NCI-H187 treated with DMSO at 0.1 percent for 48 hours (cell line): Measurements from ENCODE around the gene CACNA1H.
"Not testable (repeated sequence)": the region's sequence is repeated elsewhere in the genome, so short reads cannot be mapped to it uniquely, and the experiment has no call there.

ENCODE experiments used
- DNase-seq: peaks from one replicate; lab custom pipeline; 2025; lab: John Stamatoyannopoulos, UW

The CACNA1H gene

DNA sequence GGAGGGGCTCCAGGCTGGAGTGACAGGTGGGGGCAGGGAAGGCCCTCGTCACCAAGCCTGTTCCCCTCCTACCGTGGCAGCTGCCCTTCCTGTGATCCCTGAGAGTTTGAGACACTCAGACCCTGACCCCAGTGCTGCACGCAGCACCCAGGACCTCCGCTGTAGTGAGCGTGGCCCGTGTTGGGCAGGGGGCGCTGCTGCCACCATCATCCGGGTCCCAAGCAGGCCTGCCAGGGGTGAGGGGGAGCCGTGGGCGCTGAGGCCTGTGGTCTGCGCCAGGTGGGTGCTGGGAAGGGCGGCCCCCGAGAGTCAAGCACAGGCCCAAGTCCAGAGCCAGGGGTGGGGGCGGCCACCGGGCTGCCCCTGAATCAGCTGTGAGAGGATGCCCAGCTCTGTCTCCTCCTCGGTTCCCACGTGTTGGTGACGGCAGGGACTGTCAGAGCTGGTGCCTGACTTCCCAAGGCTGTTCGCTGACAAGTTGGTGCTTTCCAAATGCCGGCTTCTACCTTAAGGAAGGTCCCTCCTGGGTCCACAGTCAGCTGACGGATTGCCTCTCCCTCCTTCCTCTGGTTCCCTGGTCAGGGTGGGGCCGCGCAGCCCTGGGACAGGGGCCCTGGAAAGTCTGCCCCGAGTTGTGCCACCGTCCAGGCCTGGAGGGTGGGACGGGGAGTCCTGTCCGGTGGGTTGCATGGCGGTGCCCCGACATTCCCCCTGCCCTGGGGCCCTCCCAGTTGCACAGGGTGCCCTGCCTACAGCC lies 41.1 kb downstream of the CACNA1H start:
- DNase-seq = no peak

DNA sequence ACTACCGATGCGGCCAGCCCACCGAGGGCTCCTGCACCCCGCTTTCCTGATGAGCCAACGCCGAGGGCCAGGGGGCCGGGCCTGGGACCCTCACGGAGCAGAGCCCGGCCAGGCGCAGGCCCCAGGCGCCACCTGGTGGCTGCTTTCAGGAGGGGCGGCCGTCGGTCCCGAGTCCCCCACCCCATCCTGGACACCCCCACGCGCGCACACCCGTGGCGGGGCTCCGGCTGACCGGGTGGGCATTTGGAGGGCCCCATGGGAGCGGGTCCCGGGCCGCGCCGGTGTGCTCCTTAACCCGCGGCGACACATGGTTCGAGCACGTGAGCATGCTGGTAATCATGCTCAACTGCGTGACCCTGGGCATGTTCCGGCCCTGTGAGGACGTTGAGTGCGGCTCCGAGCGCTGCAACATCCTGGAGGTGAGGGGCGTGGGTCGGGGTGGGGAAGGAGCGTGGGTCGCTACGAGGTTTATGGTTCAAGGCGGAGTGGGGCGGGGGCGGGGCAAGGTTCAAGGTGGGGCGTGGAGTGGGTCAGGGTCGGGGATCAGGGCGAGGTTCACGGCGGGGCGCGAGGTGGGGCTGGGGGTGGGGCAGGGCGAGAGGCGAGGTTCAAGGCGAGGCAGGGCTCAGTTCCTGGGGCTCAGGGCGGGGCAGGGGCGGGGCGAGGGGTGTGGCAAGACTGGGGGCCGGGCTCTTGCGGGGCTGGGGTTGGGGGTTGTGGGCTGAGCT lies 41.9 kb downstream of the CACNA1H start:
- no peak for DNase-seq

DNA sequence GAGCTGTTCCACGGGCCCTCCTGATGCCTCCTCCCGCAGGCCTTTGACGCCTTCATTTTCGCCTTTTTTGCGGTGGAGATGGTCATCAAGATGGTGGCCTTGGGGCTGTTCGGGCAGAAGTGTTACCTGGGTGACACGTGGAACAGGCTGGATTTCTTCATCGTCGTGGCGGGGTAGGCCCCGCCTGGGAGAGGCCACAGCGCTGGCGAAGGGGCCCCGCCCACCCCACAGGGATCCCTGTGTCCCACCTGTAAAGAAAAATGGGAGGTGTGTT lies 42.4 kb downstream of the CACNA1H start:
- DNase-seq = no peak

GRCh38 chr16:1196494-1196893 lies 43.6 kb downstream of the CACNA1H start:
- DNase-seq = no peak

GRCh38 chr16:1197237-1197866 lies 44.4 kb downstream of the CACNA1H start:
- peak; percentile 57 for DNase-seq

- DNase-seq = no peak
Observed at GRCh38 chr16:1198194-1198593, 45.3 kb downstream of the CACNA1H start.

- DNase-seq = not testable (repeated sequence)
Observed at GRCh38 chr16:1198671-1199346, 45.9 kb downstream of the CACNA1H start.

DNA sequence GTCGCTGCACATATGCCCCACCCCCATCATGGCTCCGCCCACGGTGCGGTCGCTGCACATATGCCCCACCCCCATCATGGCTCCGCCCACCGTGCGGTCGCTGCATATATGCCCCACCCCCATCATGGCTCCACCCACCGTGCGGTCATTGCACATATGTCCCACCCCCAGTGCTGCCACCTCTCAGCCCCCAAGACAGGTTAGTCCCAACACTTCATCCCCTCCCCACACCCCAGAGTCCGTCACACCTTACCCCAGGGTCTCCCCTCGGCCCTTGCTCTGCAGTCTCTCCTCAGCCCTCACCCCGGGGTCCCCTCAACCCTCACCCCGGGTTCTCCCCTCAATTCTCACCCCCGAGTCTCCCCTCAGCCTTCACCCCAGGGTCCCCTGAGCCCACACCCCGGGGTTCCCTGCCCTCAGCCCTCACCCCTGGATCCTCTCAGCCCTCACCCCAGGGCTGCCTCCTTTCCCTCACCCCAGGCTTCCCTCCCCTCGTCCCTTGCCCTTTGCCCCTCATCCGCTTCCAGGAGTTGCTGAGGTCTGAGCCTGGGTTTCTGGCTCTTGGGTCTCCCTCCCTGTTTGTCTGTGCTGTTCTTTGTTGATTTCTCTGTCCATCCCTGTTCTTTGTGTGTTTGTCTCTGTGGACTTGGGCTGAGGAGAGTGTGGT lies 46.6 kb downstream of the CACNA1H start:
- no peak for DNase-seq

DNA sequence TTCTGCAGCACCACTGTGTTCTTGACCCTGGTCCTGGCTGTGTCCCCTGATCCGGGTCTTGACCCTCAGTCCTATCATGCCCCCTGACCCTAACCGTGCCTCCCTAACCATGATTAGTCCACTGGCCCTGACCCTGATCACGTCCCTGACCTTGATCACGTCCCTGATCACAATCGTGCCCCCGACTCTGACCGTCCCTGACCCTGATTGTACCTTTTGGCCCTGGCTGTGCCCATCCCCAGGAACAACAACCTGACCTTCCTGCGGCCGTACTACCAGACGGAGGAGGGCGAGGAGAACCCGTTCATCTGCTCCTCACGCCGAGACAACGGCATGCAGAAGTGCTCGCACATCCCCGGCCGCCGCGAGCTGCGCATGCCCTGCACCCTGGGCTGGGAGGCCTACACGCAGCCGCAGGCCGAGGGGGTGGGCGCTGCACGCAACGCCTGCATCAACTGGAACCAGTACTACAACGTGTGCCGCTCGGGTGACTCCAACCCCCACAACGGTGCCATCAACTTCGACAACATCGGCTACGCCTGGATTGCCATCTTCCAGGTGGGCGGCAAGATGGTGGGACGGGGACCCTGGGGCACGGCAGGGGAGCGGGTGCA lies 47.2 kb downstream of the CACNA1H start:
- DNase-seq = no peak

- DNase-seq = no peak
Observed at GRCh38 chr16:1201444-1201843, 48.5 kb downstream of the CACNA1H start.

GRCh38 chr16:1202274-1202673 lies 49.4 kb downstream of the CACNA1H start:
- DNase-seq = no peak

DNA sequence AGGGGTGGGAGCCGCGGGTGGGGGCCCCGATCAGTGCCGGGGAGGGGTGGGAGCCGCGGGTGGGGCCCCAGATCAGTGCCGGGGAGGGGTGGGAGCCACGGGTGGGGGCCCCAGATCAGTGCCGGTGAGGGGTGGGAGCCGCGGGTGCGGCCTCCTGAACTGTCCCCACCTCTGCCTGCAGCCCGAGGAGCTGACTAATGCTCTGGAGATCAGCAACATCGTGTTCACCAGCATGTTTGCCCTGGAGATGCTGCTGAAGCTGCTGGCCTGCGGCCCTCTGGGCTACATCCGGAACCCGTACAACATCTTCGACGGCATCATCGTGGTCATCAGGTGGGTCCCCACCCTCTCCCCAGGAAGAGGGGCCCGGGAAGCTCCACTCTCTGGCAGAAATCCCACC lies 52.0 kb downstream of the CACNA1H start:
- DNase-seq = no peak

DNA sequence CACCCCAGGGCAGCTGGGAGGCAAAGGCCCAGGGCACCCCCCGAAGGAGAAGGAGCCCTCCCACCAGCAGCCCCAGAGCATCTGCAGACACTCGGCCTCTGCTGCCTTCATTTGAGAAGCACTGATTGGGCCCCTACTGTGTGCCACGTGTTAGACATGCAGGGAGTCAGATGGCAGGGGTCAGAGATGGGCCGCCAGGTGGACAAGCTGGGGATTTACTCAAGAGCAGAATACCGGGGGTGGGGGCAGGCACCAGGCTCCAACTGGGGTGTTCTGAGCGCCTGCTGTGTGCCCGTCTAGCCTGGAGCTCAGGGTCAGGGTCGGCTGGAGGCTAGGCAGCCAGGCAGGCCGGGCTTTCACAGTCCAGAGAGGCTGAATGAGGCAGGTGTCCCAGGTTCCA lies 53.4 kb downstream of the CACNA1H start:
- DNase-seq = no peak

GRCh38 chr16:1206786-1207185 lies 53.9 kb downstream of the CACNA1H start:
- no peak for DNase-seq

GRCh38 chr16:1208239-1208830 lies 55.4 kb downstream of the CACNA1H start:
- no peak for DNase-seq

GRCh38 chr16:1209081-1209480 lies 56.2 kb downstream of the CACNA1H start:
- no peak for DNase-seq

DNA sequence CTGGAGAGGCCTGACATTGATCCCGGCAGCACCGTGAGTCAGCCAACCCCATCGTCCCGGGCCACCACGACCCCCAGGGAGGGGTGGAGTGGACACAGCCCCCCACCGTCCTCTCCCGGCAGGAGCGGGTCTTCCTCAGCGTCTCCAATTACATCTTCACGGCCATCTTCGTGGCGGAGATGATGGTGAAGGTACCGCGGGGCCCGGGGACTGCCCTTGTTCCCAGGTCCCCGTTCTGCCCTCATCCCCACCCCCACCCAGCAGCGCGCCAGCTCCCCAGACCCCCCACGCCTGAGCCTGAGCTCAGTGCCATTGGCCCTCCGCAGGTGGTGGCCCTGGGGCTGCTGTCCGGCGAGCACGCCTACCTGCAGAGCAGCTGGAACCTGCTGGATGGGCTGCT lies 57.6 kb downstream of the CACNA1H start:
- DNase-seq = no peak

DNA sequence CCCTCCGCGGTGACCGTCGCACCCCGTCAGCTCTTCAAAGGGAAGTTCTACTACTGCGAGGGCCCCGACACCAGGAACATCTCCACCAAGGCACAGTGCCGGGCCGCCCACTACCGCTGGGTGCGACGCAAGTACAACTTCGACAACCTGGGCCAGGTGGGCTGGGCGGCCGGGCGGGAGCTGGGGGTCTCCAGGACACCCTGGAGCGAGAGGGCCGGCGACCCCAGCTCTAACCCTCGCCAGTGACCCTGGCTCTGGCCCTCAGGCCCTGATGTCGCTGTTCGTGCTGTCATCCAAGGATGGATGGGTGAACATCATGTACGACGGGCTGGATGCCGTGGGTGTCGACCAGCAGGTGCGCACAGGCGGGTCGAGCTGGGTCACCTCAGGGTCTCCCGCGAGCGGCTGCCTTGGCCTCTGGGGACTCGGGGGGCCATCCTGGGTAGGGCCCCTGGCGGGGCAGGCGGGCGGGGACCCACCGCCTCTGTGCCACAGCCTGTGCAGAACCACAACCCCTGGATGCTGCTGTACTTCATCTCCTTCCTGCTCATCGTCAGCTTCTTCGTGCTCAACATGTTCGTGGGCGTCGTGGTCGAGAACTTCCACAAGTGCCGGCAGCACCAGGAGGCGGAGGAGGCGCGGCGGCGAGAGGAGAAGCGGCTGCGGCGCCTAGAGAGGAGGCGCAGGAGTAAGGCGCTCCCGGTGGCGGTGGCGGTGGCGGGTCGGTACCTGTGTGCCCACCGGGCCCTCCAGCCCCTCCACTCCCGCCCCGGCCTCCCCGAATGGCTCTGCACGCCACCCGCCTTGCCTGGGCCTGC lies 58.8 kb downstream of the CACNA1H start:
- no peak for DNase-seq

- no peak for DNase-seq
Observed at GRCh38 chr16:1212616-1213194, 59.8 kb downstream of the CACNA1H start.

GRCh38 chr16:1213231-1213630 lies 60.3 kb downstream of the CACNA1H start:
- DNase-seq = no peak
